Activated B cell treated with CpG ODN at 0.5 μM for 24 hours (primary cell): ENCODE results near the gene KRT23. TPM values are rescaled to one million over a fixed set of nuclear protein-coding genes. Genes with fewer than 3 reads are reported as not detected.
"Not testable (repeated sequence)": the region's sequence is repeated elsewhere in the genome, so short reads cannot be mapped to it uniquely, and the experiment has no call there.

Experiments used
- ATAC-seq: fragments of 200-7000 bp; cut with Tn5 transposase; one replicate; pipeline ENCODE4 v1.10.0; 2021; ENCODE audit warnings: low read depth, mild to moderate bottlenecking, moderate library complexity
- CTCF ChIA-PET: fragments of 350-600 bp; sonication (Branson Sonifier 250); formaldehyde crosslinking; loops from one replicate; lab custom pipeline; 2021; ENCODE audit warnings: antibody characterized with exemption; lab: Charles Lee
- POLR2A ChIA-PET: fragments of 350-600 bp; sonication (Branson Sonifier 250); formaldehyde crosslinking; loops from one replicate; lab custom pipeline; 2021; ENCODE audit warnings: antibody characterized with exemption; lab: Charles Lee
- DNase-seq: peaks from one replicate; pipeline ENCODE4 v3.0.0; 2022
- H3K27ac Mint-ChIP-seq: one replicate; pipeline ENCODE4 v1.8.0; 2020; ENCODE audit warnings: mixed read lengths
- H3K27me3 Mint-ChIP-seq: one replicate; pipeline ENCODE4 v1.8.0; 2021; ENCODE audit warnings: mixed read lengths
- H3K36me3 Mint-ChIP-seq: one replicate; pipeline ENCODE4 v1.8.0; 2021; ENCODE audit warnings: low read depth, mixed read lengths
- H3K4me1 Mint-ChIP-seq: one replicate; pipeline ENCODE4 v1.8.0; 2021; ENCODE audit warnings: mixed read lengths
- H3K4me3 Mint-ChIP-seq: one replicate; pipeline ENCODE4 v1.8.0; 2020; ENCODE audit warnings: mild to moderate bottlenecking, mixed read lengths
- H3K9me3 Mint-ChIP-seq: one replicate; pipeline ENCODE4 v1.8.0; 2020; ENCODE audit warnings: mixed read lengths
- intact Hi-C: fragments of 100-400 bp; cut with micrococcal nuclease; formaldehyde crosslinking; loops from one replicate; pipeline ENCODE4 v1.15.1; 2024
- total RNA-seq: library from RNA; stranded (reverse); gene quantifications from 2 replicates; pipeline ENCODE4 v1.2.3, GENCODE V29; 2022
- TF ChIP-seq, protein P1 (sequence below): fragments of 200-600 bp; IDR thresholded peaks from one replicate; pipeline ENCODE4 v1.8.0; 2022; ENCODE audit warnings: antibody characterized with exemption, mild to moderate bottlenecking

KRT23 gene
- total RNA-seq, 1 donor from 2014 or later = not detected

- ATAC-seq (no peak), DNase-seq (no peak)
- Mint-ChIP-seq H3K4me3 (no peak overlapping the region), H3K27ac (no peak overlapping the region), H3K27me3 (peaks cover 20% of the 10 kb centered on the region), H3K9me3 (no peaks in the 10 kb centered on the region), H3K4me1 (no peaks in the 10 kb centered on the region), H3K36me3 (no peaks in the 10 kb centered on the region)
- POLR2A ChIA-PET = no interaction called here
- CTCF ChIA-PET = no interaction called here
- TF ChIP-seq, protein P1, sequence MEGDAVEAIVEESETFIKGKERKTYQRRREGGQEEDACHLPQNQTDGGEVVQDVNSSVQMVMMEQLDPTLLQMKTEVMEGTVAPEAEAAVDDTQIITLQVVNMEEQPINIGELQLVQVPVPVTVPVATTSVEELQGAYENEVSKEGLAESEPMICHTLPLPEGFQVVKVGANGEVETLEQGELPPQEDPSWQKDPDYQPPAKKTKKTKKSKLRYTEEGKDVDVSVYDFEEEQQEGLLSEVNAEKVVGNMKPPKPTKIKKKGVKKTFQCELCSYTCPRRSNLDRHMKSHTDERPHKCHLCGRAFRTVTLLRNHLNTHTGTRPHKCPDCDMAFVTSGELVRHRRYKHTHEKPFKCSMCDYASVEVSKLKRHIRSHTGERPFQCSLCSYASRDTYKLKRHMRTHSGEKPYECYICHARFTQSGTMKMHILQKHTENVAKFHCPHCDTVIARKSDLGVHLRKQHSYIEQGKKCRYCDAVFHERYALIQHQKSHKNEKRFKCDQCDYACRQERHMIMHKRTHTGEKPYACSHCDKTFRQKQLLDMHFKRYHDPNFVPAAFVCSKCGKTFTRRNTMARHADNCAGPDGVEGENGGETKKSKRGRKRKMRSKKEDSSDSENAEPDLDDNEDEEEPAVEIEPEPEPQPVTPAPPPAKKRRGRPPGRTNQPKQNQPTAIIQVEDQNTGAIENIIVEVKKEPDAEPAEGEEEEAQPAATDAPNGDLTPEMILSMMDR = no peak
- intact Hi-C loops = no loop called here
These were observed 15.2 kb downstream of the KRT23 start for GRCh38 chr17:40922239-40922638.

DNA sequence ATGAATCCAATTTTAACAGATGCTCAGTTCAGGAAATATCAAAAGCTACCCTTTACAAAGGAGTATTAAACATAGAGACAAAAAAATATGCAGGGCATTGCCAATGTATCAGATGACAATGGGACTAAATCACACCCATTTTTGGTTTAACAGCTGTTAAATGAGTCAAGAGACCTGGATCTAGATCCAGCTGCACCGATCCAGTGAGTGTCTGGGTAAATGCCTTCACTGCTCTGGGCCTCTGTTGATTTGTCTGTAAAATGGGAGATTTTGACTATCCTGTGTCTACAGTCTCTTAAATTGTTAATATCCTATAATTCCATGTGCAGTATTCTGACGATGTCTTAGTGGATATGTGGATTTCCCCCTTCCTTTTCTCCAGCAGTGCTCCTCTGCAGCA, 16.4 kb downstream of the KRT23 start:
- Mint-ChIP-seq H3K4me3 (no peak overlapping the region), H3K4me1 (no peaks in the 10 kb centered on the region), H3K27me3 (peaks cover 13% of the 10 kb centered on the region), H3K36me3 (no peaks in the 10 kb centered on the region), H3K9me3 (no peaks in the 10 kb centered on the region), H3K27ac (no peak overlapping the region)
- DNase-seq = no peak
- CTCF ChIA-PET = no interaction called here
- POLR2A ChIA-PET = no interaction called here
- no peak for ATAC-seq
- TF ChIP-seq, protein P1 = no peak
- intact Hi-C loops = no loop called here

- CTCF ChIA-PET = not testable (repeated sequence)
- POLR2A ChIA-PET = interaction anchor here (0.6 kb wide), 2 partner anchors 13 to 259 kb away, joined by 3 to 4 read pairs; no protein-coding TSS in a partner anchor
- H3K27me3 Mint-ChIP-seq = peaks cover 14% of the 10 kb centered on the region
These were observed 20.3 kb downstream of the KRT23 start for GRCh38 chr17:40917116-40917515.

DNA sequence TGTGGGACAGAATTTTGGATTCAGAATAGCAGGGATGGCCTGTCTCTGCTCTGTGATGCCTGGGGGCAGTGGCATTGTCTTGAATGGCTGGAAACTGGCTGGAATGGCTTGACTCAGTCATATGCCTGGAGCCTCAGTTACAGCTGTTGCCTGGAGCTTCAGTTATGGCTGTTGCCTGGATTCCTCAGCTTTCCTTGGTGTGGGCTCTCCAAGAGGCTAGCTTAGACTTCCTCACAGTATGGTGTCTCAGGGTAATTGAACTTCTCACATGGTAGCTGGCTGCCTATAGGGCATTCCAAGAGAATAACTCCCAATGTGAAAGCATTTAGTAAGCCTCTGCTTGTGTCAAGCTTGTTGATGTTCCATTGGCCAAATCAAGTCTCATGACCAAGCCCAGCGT, 21.1 kb downstream of the KRT23 start:
- ChIA-PET POLR2A (no interaction called here), CTCF (no interaction called here)
- Mint-ChIP-seq H3K36me3 (no peaks in the 10 kb centered on the region), H3K4me1 (peaks cover 6% of the 10 kb centered on the region), H3K27me3 (peaks cover 18% of the 10 kb centered on the region), H3K9me3 (no peaks in the 10 kb centered on the region), H3K27ac (no peak overlapping the region), H3K4me3 (no peak overlapping the region)
- intact Hi-C loops = no loop called here
- TF ChIP-seq, protein P1 = no peak
- ATAC-seq (no peak), DNase-seq (no peak)

More at GRCh38 chr17:40917116-40917515, 20.3 kb downstream of the KRT23 start:
- H3K9me3 Mint-ChIP-seq, ATAC-seq, DNase-seq, H3K36me3 Mint-ChIP-seq, H3K4me3 Mint-ChIP-seq, intact Hi-C loops, H3K27ac Mint-ChIP-seq, H3K4me1 Mint-ChIP-seq: not testable (repeated sequence)

- H3K36me3 Mint-ChIP-seq = no peaks in the 10 kb centered on the region
- no peaks in the 10 kb centered on the region for H3K9me3 Mint-ChIP-seq
- TF ChIP-seq, protein P1 = no peak
- ATAC-seq = no peak
- DNase-seq = no peak
- no peak overlapping the region for H3K27ac Mint-ChIP-seq
- POLR2A ChIA-PET = no interaction called here
- CTCF ChIA-PET = no interaction called here
- H3K27me3 Mint-ChIP-seq = peaks cover 14% of the 10 kb centered on the region
- intact Hi-C loops = no loop called here
- peaks cover 6% of the 10 kb centered on the region for H3K4me1 Mint-ChIP-seq
- no peak overlapping the region for H3K4me3 Mint-ChIP-seq
These were observed 21.7 kb downstream of the KRT23 start for GRCh38 chr17:40915721-40916256.
